ENCODE measurements around the gene SLC31A1.

GRCh38 chr9:113255438-113255837, 34.1 kb downstream of the SLC31A1 start:
- TF ChIP-seq EP300 (IDR thresholded peaks at IDR 0.05) (no peak), POLR2A (IDR thresholded peaks at IDR 0.05) (no peak), CTCF (IDR thresholded peaks at IDR 0.05) (no peak)
